Measurements from ENCODE around the gene CREG2. TPM values are rescaled to one million over a fixed set of nuclear protein-coding genes. Genes with fewer than 3 reads are reported as not detected.
A peak's percentile ranks its signal among the peaks of the same experiment; 100 is the strongest.

The CREG2 gene
- total and polyA plus RNA-seq, 2 donors (not counting 1 experiment from before 2014, with no cell fraction given), result 0.08 to 0.50 TPM

GRCh38 chr2:101356521-101356920 lies 30.8 kb downstream of the CREG2 start:
- TF ChIP-seq CTCF (conservative IDR thresholded peaks at IDR 0.05 in 1 of 2, IDR thresholded peaks at IDR 0.05 in 1 of 2; ENCODE audit: low read depth in 1 of 2, low read length in 2 of 2), result no peak
- no peak for TF ChIP-seq EZH2 (IDR thresholded peaks at IDR 0.05; ENCODE audit: low read length, missing control alignments)
- Histone ChIP-seq H3K9me3 (ENCODE audit: control insufficient read depth, insufficient read depth, low read depth, low read length) (no peaks in the 10 kb centered on the region), H4K20me1 (ENCODE audit: control insufficient read depth, extremely low read depth, insufficient read depth, low read length) (no peaks in the 10 kb centered on the region), H3K27me3 (ENCODE audit: control insufficient read depth, insufficient read depth, low read length) (no peaks in the 10 kb centered on the region), H2AFZ (ENCODE audit: low read length) (no peak overlapping the region), H3K36me3 (ENCODE audit: control insufficient read depth, insufficient read depth, low read length) (no peaks in the 10 kb centered on the region), H3K4me1 (ENCODE audit: control insufficient read depth, extremely low read depth, insufficient read depth, low read length) (no peaks in the 10 kb centered on the region), H3K4me2 (ENCODE audit: extremely low read depth, insufficient read depth, low read length) (no peak overlapping the region), H3K9ac (ENCODE audit: insufficient read depth, low read length) (no peak overlapping the region), H3K79me2 (ENCODE audit: control insufficient read depth, insufficient read depth, low read length) (no peaks in the 10 kb centered on the region), H3K4me3 (replicated peaks in 1 of 4; ENCODE audit: control extremely low read depth in 1 of 4, insufficient read depth in 1 of 4, low read depth in 3 of 4, low read length in 4 of 4) (no peak overlapping the region), H3K27ac (ENCODE audit: insufficient read depth, low read length) (no peak overlapping the region)
- DNase-seq (ENCODE audit: low read depth in 2 of 2), result peak; percentile 41 to 72

- Histone ChIP-seq H3K4me2 (ENCODE audit: extremely low read depth, insufficient read depth, low read length) (no peak overlapping the region), H3K9me3 (ENCODE audit: control insufficient read depth, insufficient read depth, low read depth, low read length) (no peaks in the 10 kb centered on the region), H3K4me1 (ENCODE audit: control insufficient read depth, extremely low read depth, insufficient read depth, low read length) (no peaks in the 10 kb centered on the region), H3K36me3 (ENCODE audit: control insufficient read depth, insufficient read depth, low read length) (no peaks in the 10 kb centered on the region), H3K4me3 (replicated peaks in 1 of 4; ENCODE audit: control extremely low read depth in 1 of 4, insufficient read depth in 1 of 4, low read depth in 3 of 4, low read length in 4 of 4) (no peak overlapping the region), H3K27me3 (ENCODE audit: control insufficient read depth, insufficient read depth, low read length) (no peaks in the 10 kb centered on the region), H3K79me2 (ENCODE audit: control insufficient read depth, insufficient read depth, low read length) (no peaks in the 10 kb centered on the region), H4K20me1 (ENCODE audit: control insufficient read depth, extremely low read depth, insufficient read depth, low read length) (no peaks in the 10 kb centered on the region), H3K27ac (ENCODE audit: insufficient read depth, low read length) (no peak overlapping the region), H2AFZ (ENCODE audit: low read length) (no peak overlapping the region), H3K9ac (ENCODE audit: insufficient read depth, low read length) (no peak overlapping the region)
- TF ChIP-seq CTCF (conservative IDR thresholded peaks at IDR 0.05 in 1 of 2, IDR thresholded peaks at IDR 0.05 in 1 of 2; ENCODE audit: low read depth in 1 of 2, low read length in 2 of 2), result no peak
- no peak for DNase-seq (ENCODE audit: low read depth in 2 of 2)
Measured at GRCh38 chr2:101356055-101356454, 31.2 kb downstream of the CREG2 start.

GRCh38 chr2:101355401-101356054 lies 31.8 kb downstream of the CREG2 start:
- Histone ChIP-seq H3K4me2 (ENCODE audit: extremely low read depth, insufficient read depth, low read length) (no peak overlapping the region), H3K36me3 (ENCODE audit: control insufficient read depth, insufficient read depth, low read length) (no peaks in the 10 kb centered on the region), H3K27me3 (ENCODE audit: control insufficient read depth, insufficient read depth, low read length) (no peaks in the 10 kb centered on the region), H2AFZ (ENCODE audit: low read length) (no peak overlapping the region), H3K9me3 (ENCODE audit: control insufficient read depth, insufficient read depth, low read depth, low read length) (no peaks in the 10 kb centered on the region), H3K4me3 (replicated peaks in 1 of 4; ENCODE audit: control extremely low read depth in 1 of 4, insufficient read depth in 1 of 4, low read depth in 3 of 4, low read length in 4 of 4) (no peak overlapping the region), H3K4me1 (ENCODE audit: control insufficient read depth, extremely low read depth, insufficient read depth, low read length) (no peaks in the 10 kb centered on the region), H3K27ac (ENCODE audit: insufficient read depth, low read length) (no peak overlapping the region), H3K79me2 (ENCODE audit: control insufficient read depth, insufficient read depth, low read length) (no peaks in the 10 kb centered on the region), H3K9ac (ENCODE audit: insufficient read depth, low read length) (no peak overlapping the region), H4K20me1 (ENCODE audit: control insufficient read depth, extremely low read depth, insufficient read depth, low read length) (no peaks in the 10 kb centered on the region)
- no peak for DNase-seq (ENCODE audit: low read depth in 2 of 2)
- TF ChIP-seq CTCF (conservative IDR thresholded peaks at IDR 0.05 in 1 of 2, IDR thresholded peaks at IDR 0.05 in 1 of 2; ENCODE audit: low read depth in 1 of 2, low read length in 2 of 2) (no peak), EZH2 (IDR thresholded peaks at IDR 0.05; ENCODE audit: low read length, missing control alignments) (no peak)

All from fibroblast of lung (primary cell).